CD4-positive, CD25-positive, alpha-beta regulatory T cell (primary cell): ENCODE data around the gene SEMA5A. TPM values are rescaled to one million over a fixed set of nuclear protein-coding genes. Genes with fewer than 3 reads are reported as not detected.

Source experiments
- ATAC-seq, 2 donors: fragments of 150-1000 bp; cut with Tn5 transposase; one replicate each; pipeline ENCODE4 v1.10.0; 2021; ENCODE audit warnings: low read depth in 2 of 2, moderate number of reproducible peaks in 2 of 2, moderate library complexity in 1 of 2
- DNase-seq, 3 donors: peaks; one replicate each; pipeline versions ENCODE4 v3.0.0 to v3.0.0-alpha.2; 2012 to 2022; ENCODE audit warnings: mixed read lengths in 1 of 3
- H3K27ac ChIP-seq: one replicate; pipeline ENCODE4 v1.7.0; 2013; ENCODE audit warnings: mild to moderate bottlenecking, low read length; ENCODE audit not compliant: insufficient read depth, poor library complexity, severe bottlenecking
- H3K27me3 ChIP-seq: one replicate; pipeline ENCODE4 v1.7.0; 2013; ENCODE audit warnings: low read length; ENCODE audit not compliant: control insufficient read depth, insufficient read depth
- H3K36me3 ChIP-seq: one replicate; pipeline ENCODE4 v1.7.0; 2013; ENCODE audit warnings: mild to moderate bottlenecking, low read length, moderate library complexity; ENCODE audit not compliant: control insufficient read depth, insufficient read depth
- H3K4me1 ChIP-seq: 2 replicates; pipeline ENCODE4 v1.7.0; 2013; ENCODE audit warnings: mild to moderate bottlenecking, low read length; ENCODE audit not compliant: insufficient read depth, control insufficient read depth, poor library complexity, severe bottlenecking
- H3K4me3 ChIP-seq: one replicate; pipeline ENCODE4 v1.7.0; 2013; ENCODE audit warnings: low read depth, mild to moderate bottlenecking, low read length, moderate library complexity
- H3K9me3 ChIP-seq, 2 experiments: 1 replicate in 1 of 2; 2 replicates in 1 of 2; pipeline ENCODE4 v1.7.0; 2013; ENCODE audit warnings: low read length in 2 of 2, mild to moderate bottlenecking in 1 of 2, moderate library complexity in 1 of 2; ENCODE audit not compliant: control insufficient read depth in 2 of 2
- H3K27ac Mint-ChIP-seq, 3 donors: one replicate each; pipeline ENCODE4 v1.8.0; 2020 to 2022; ENCODE audit warnings: mild to moderate bottlenecking in 3 of 3, mixed read lengths in 3 of 3, moderate library complexity in 2 of 3
- H3K27me3 Mint-ChIP-seq: one replicate; pipeline ENCODE4 v1.8.0; 2022; ENCODE audit warnings: mild to moderate bottlenecking, mixed read lengths
- H3K36me3 Mint-ChIP-seq: one replicate; pipeline ENCODE4 v1.8.0; 2020; ENCODE audit warnings: mixed read lengths
- H3K4me1 Mint-ChIP-seq, 4 donors: one replicate each; pipeline ENCODE4 v1.8.0; 2020 to 2022; ENCODE audit warnings: mixed read lengths in 4 of 4, mild to moderate bottlenecking in 1 of 4
- H3K4me3 Mint-ChIP-seq, 4 donors: one replicate each; pipeline ENCODE4 v1.8.0; 2020 to 2022; ENCODE audit warnings: mild to moderate bottlenecking in 4 of 4, mixed read lengths in 4 of 4, moderate library complexity in 3 of 4
- H3K9me3 Mint-ChIP-seq, 7 donors: one replicate each; pipeline ENCODE4 v1.8.0; 2020 to 2022; ENCODE audit warnings: mixed read lengths in 7 of 7, mild to moderate bottlenecking in 3 of 7, moderate library complexity in 2 of 7
- polyA plus RNA-seq, 4 donors: library from polyadenylated mRNA; unstranded; fragments of 300-500 nt; fragmentation: Illumina TruSeq; gene quantifications; one replicate each; pipeline ENCODE4 v1.2.3, GENCODE V29; 2021
- total RNA-seq: library from RNA; stranded (reverse); gene quantifications from one replicate; pipeline ENCODE4 v1.2.3, GENCODE V29; 2022

The SEMA5A gene
- total and polyA plus RNA-seq, 5 donors from 2014 or later = 0.22 to 2.8 (median 0.31) TPM; not detected in 2

GRCh38 chr5:9534881-9535517 is 10.9 kb downstream of the SEMA5A start:
- no peaks in the 10 kb centered on the region for H3K36me3 Mint-ChIP-seq
- Histone ChIP-seq H3K4me3 (no peak overlapping the region), H3K27ac (no peak overlapping the region), H3K36me3 (no peaks in the 10 kb centered on the region), H3K27me3 (no peaks in the 10 kb centered on the region), H3K4me1 (no peaks in the 10 kb centered on the region), H3K9me3 (no peaks in the 10 kb centered on the region)
- no peak for ATAC-seq
- H3K27me3 Mint-ChIP-seq = no peaks in the 10 kb centered on the region
- H3K4me3 Mint-ChIP-seq = no peak overlapping the region
- no peak overlapping the region for H3K27ac Mint-ChIP-seq
- H3K9me3 Mint-ChIP-seq = peaks cover 0 to 9% (median 0%) of the 10 kb centered on the region in 7 donors
- DNase-seq = no peak
- no peaks in the 10 kb centered on the region for H3K4me1 Mint-ChIP-seq

GRCh38 chr5:9533562-9534364 is 12.1 kb downstream of the SEMA5A start:
- DNase-seq (no peak), ATAC-seq (no peak)
- Histone ChIP-seq H3K27me3 (no peaks in the 10 kb centered on the region), H3K9me3 (no peaks in the 10 kb centered on the region), H3K4me3 (no peak overlapping the region), H3K36me3 (no peaks in the 10 kb centered on the region), H3K27ac (no peak overlapping the region), H3K4me1 (no peaks in the 10 kb centered on the region)
- Mint-ChIP-seq H3K4me1 (no peaks in the 10 kb centered on the region), H3K27ac (no peak overlapping the region), H3K36me3 (no peaks in the 10 kb centered on the region), H3K27me3 (no peaks in the 10 kb centered on the region), H3K4me3 (no peak overlapping the region), H3K9me3 (peaks cover 0 to 9% (median 0%) of the 10 kb centered on the region in 7 donors)

GRCh38 chr5:9533096-9533495 is 12.8 kb downstream of the SEMA5A start:
- no peak for ATAC-seq
- Mint-ChIP-seq H3K27ac (no peak overlapping the region), H3K36me3 (no peaks in the 10 kb centered on the region), H3K27me3 (no peaks in the 10 kb centered on the region), H3K4me1 (no peaks in the 10 kb centered on the region), H3K4me3 (no peak overlapping the region), H3K9me3 (peaks cover 0 to 9% (median 0%) of the 10 kb centered on the region in 7 donors)
- DNase-seq = no peak
- H3K4me1 ChIP-seq = no peaks in the 10 kb centered on the region
- H3K27ac ChIP-seq = no peak overlapping the region
- no peaks in the 10 kb centered on the region for H3K27me3 ChIP-seq
- no peaks in the 10 kb centered on the region for H3K9me3 ChIP-seq
- H3K36me3 ChIP-seq = no peaks in the 10 kb centered on the region
- H3K4me3 ChIP-seq = no peak overlapping the region

GRCh38 chr5:9529513-9529912 is 16.4 kb downstream of the SEMA5A start:
- H3K27ac Mint-ChIP-seq = no peak overlapping the region
- no peak overlapping the region for H3K4me3 Mint-ChIP-seq
- no peak for ATAC-seq

GRCh38 chr5:9529041-9529480 is 16.8 kb downstream of the SEMA5A start:
- Mint-ChIP-seq H3K4me1 (no peaks in the 10 kb centered on the region), H3K4me3 (no peak overlapping the region), H3K27ac (no peak overlapping the region), H3K36me3 (no peaks in the 10 kb centered on the region), H3K27me3 (no peaks in the 10 kb centered on the region), H3K9me3 (peaks cover 0 to 3% (median 0%) of the 10 kb centered on the region in 7 donors)
- Histone ChIP-seq H3K4me3 (no peak overlapping the region), H3K27me3 (no peaks in the 10 kb centered on the region), H3K4me1 (no peaks in the 10 kb centered on the region), H3K27ac (no peak overlapping the region), H3K9me3 (no peaks in the 10 kb centered on the region), H3K36me3 (no peaks in the 10 kb centered on the region)
- ATAC-seq (no peak), DNase-seq (no peak)

More at GRCh38 chr5:9529513-9529912, 16.4 kb downstream of the SEMA5A start:
- Histone ChIP-seq H3K27ac (no peak overlapping the region), H3K4me1 (no peaks in the 10 kb centered on the region), H3K9me3 (no peaks in the 10 kb centered on the region), H3K4me3 (no peak overlapping the region), H3K27me3 (no peaks in the 10 kb centered on the region), H3K36me3 (no peaks in the 10 kb centered on the region)
- Mint-ChIP-seq H3K27me3 (no peaks in the 10 kb centered on the region), H3K9me3 (peaks cover 0 to 3% (median 0%) of the 10 kb centered on the region in 7 donors), H3K36me3 (no peaks in the 10 kb centered on the region), H3K4me1 (no peaks in the 10 kb centered on the region)
- no peak for DNase-seq

- H3K36me3 ChIP-seq = no peaks in the 10 kb centered on the region
- no peaks in the 10 kb centered on the region for H3K4me1 ChIP-seq
- ATAC-seq = no peak
- Mint-ChIP-seq H3K4me3 (no peak overlapping the region), H3K4me1 (no peaks in the 10 kb centered on the region), H3K27ac (no peak overlapping the region), H3K9me3 (peaks cover 0 to 2% (median 0%) of the 10 kb centered on the region in 7 donors), H3K36me3 (no peaks in the 10 kb centered on the region), H3K27me3 (no peaks in the 10 kb centered on the region)
- H3K27ac ChIP-seq = no peak overlapping the region
- H3K27me3 ChIP-seq = no peaks in the 10 kb centered on the region
- no peaks in the 10 kb centered on the region for H3K9me3 ChIP-seq
- no peak overlapping the region for H3K4me3 ChIP-seq
- DNase-seq = no peak
Observed at GRCh38 chr5:9524941-9525340, 20.9 kb downstream of the SEMA5A start.

- Mint-ChIP-seq H3K4me3 (no peak overlapping the region), H3K27me3 (no peaks in the 10 kb centered on the region), H3K36me3 (no peaks in the 10 kb centered on the region), H3K4me1 (no peaks in the 10 kb centered on the region), H3K27ac (no peak overlapping the region), H3K9me3 (peaks cover 0 to 4% (median 0%) of the 10 kb centered on the region in 7 donors)
- H3K36me3 ChIP-seq = no peaks in the 10 kb centered on the region
- H3K4me3 ChIP-seq = no peak overlapping the region
- no peaks in the 10 kb centered on the region for H3K27me3 ChIP-seq
- DNase-seq (no peak), ATAC-seq (no peak)
- no peaks in the 10 kb centered on the region for H3K9me3 ChIP-seq
- H3K27ac ChIP-seq = no peak overlapping the region
- H3K4me1 ChIP-seq = no peaks in the 10 kb centered on the region
Observed at GRCh38 chr5:9523090-9523823, 22.6 kb downstream of the SEMA5A start.
